ENCODE data around the gene AMN1. TPM values are rescaled to one million over a fixed set of nuclear protein-coding genes. Genes with fewer than 3 reads are reported as not detected.

Gene AMN1
- total RNA-seq, 1 donor from 2014 or later, result 9.3 TPM

DNA sequence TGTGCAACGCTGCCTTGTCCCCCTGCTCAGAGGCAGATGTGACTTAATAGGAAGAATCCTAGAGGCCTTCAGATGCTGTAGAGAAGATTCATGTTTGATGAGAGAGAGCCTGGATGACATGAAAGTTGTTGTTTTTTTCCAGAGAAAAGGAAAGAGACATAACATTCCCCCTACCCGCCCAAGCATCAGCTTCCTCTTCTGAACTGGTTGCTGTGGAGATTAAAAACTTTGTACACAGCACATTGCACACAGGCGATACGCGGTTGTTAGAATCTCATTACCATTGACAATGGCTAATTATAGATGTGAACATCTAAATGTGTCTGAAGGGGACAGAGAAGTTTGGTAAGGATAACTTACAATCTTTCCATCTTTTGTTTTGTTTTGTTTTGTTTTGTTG lies 82.9 kb downstream of the AMN1 start:
- Histone ChIP-seq H3K27me3 (ENCODE audit: control insufficient read depth, insufficient read depth, low read length) (no peaks in the 10 kb centered on the region), H3K4me3 (ENCODE audit: low read depth, low read length) (no peak overlapping the region), H3K36me3 (ENCODE audit: control insufficient read depth, insufficient read depth, low read length) (no peaks in the 10 kb centered on the region)
- TF ChIP-seq, protein P1, sequence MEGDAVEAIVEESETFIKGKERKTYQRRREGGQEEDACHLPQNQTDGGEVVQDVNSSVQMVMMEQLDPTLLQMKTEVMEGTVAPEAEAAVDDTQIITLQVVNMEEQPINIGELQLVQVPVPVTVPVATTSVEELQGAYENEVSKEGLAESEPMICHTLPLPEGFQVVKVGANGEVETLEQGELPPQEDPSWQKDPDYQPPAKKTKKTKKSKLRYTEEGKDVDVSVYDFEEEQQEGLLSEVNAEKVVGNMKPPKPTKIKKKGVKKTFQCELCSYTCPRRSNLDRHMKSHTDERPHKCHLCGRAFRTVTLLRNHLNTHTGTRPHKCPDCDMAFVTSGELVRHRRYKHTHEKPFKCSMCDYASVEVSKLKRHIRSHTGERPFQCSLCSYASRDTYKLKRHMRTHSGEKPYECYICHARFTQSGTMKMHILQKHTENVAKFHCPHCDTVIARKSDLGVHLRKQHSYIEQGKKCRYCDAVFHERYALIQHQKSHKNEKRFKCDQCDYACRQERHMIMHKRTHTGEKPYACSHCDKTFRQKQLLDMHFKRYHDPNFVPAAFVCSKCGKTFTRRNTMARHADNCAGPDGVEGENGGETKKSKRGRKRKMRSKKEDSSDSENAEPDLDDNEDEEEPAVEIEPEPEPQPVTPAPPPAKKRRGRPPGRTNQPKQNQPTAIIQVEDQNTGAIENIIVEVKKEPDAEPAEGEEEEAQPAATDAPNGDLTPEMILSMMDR (IDR thresholded peaks at IDR 0.05; ENCODE audit: insufficient read depth, low read length, poor library complexity, severe bottlenecking), result no peak
- no peak for DNase-seq (ENCODE audit: low read depth)

DNA sequence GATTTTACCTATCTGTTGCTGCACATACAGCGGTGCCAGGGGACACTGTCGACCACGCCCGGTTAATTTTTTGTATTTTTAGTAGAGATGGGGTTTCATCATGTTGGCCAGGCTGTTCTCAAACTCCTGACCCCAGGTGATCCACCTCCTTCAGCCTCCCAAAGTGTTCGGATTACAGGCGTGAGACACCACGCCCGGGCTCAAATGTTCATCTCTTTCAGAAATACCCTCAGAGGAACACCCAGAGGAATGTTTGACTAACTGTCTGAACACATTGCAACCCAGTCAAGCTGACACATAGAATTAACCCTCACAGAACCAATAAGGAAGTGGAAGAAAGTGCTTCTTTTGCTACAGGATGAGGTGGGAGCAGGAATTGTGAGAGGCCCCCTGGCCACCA lies 84.3 kb downstream of the AMN1 start:
- Histone ChIP-seq H3K36me3 (ENCODE audit: control insufficient read depth, insufficient read depth, low read length) (no peaks in the 10 kb centered on the region), H3K27me3 (ENCODE audit: control insufficient read depth, insufficient read depth, low read length) (no peaks in the 10 kb centered on the region), H3K4me3 (ENCODE audit: low read depth, low read length) (no peak overlapping the region)
- TF ChIP-seq, protein P1 (IDR thresholded peaks at IDR 0.05; ENCODE audit: insufficient read depth, low read length, poor library complexity, severe bottlenecking), result no peak
- DNase-seq (ENCODE audit: low read depth), result no peak

DNA sequence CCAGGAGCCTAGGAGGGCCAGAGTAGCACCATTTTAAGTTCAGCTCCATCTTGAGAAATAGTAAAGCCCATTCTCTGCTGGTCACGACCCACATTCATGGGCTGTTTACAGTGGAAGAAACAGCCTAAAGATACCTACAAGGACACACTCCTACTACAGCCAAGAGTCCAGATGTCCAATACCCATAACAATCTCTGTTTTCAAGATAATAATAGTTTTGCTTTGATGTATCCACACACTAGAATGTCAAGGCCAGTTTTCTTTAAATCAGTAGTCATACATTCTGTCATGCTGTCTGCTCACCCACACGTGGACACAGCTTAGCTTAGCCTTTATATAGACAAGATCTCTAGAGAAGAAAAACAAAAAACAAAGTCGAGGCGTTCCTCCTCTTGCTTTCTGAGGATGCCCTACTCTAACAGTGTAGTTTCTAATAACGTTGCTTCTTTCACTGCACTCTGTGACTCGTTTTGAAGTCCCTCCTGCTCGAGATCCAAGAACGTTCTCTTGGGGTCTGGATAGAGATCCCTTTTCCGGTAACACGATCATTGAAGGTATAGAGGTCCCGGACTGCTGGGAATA lies 87.2 kb downstream of the AMN1 start:
- TF ChIP-seq, protein P1 (IDR thresholded peaks at IDR 0.05; ENCODE audit: insufficient read depth, low read length, poor library complexity, severe bottlenecking), result no peak
- H3K36me3 ChIP-seq (ENCODE audit: control insufficient read depth, insufficient read depth, low read length), result no peaks in the 10 kb centered on the region
- no peak overlapping the region for H3K4me3 ChIP-seq (ENCODE audit: low read depth, low read length)
- no peak for DNase-seq (ENCODE audit: low read depth)
- no peaks in the 10 kb centered on the region for H3K27me3 ChIP-seq (ENCODE audit: control insufficient read depth, insufficient read depth, low read length)

DNA sequence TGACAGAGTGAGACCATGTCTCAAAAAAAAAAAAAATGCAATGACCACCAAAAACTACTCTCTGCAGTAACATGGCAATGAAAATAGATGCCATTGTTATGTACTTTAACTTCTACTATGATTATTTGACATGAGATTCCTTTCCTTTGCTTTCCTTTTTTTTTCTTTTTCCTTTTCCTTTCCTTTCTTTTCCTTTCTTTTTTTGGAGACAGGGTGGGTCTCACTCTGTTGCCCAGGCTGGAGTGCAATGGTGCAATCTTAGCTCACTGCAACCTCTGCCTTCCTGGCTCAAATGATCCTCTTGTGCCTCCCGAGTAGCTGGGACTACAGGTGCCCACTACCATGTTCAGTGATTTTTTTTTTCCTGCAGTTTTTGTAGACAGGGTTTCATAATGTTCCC lies 94.2 kb downstream of the AMN1 start:
- Histone ChIP-seq H3K36me3 (ENCODE audit: control insufficient read depth, insufficient read depth, low read length) (no peaks in the 10 kb centered on the region), H3K27me3 (ENCODE audit: control insufficient read depth, insufficient read depth, low read length) (no peaks in the 10 kb centered on the region), H3K4me3 (ENCODE audit: low read depth, low read length) (no peak overlapping the region)
- TF ChIP-seq, protein P1 (IDR thresholded peaks at IDR 0.05; ENCODE audit: insufficient read depth, low read length, poor library complexity, severe bottlenecking), result no peak
- DNase-seq (ENCODE audit: low read depth), result no peak

DNA sequence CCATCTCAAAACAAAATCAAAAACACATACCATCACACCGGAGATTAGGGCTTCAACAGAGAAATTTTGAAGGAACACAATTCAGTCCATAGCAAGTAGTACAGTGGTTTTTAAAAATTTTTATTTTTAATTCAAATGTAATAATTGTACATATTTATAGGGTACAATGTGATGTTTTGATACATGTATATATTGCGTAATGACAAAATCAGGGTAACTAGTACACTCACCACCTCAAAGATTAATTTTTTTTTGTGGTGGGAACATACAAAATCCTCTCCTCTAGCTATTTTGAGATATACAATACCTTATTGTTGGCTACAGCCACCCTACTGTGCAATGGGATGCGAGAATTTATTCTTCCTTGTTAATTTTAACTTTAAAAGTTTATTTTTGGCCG lies 95.4 kb downstream of the AMN1 start:
- H3K4me3 ChIP-seq (ENCODE audit: low read depth, low read length), result no peak overlapping the region
- no peak for DNase-seq (ENCODE audit: low read depth)
- H3K36me3 ChIP-seq (ENCODE audit: control insufficient read depth, insufficient read depth, low read length), result no peaks in the 10 kb centered on the region
- H3K27me3 ChIP-seq (ENCODE audit: control insufficient read depth, insufficient read depth, low read length), result no peaks in the 10 kb centered on the region
- TF ChIP-seq, protein P1 (IDR thresholded peaks at IDR 0.05; ENCODE audit: insufficient read depth, low read length, poor library complexity, severe bottlenecking), result no peak

DNA sequence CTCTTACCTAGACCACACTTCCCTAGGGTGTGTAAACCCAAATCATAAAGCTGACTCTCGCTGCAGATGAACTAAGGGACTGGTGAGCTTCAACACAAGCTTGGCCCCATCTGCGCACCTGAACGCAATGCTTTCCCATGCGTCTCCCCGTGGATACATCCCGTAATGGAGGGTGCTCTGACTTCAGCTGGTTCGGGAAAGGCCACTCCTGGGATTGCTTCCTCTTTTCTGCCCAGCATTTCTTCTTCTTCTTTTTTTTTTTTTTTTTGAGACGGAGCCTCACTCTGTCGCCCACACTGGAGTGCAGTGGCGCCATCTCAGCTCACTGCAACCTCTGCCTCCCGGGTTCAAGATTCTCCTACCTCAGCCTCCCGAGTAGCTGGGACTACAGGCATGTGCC lies 97.0 kb downstream of the AMN1 start:
- TF ChIP-seq, protein P1 (IDR thresholded peaks at IDR 0.05; ENCODE audit: insufficient read depth, low read length, poor library complexity, severe bottlenecking), result no peak
- no peak overlapping the region for H3K4me3 ChIP-seq (ENCODE audit: low read depth, low read length)
- DNase-seq (ENCODE audit: low read depth), result no peak

More for the DNA sequence above, 97.0 kb downstream of the AMN1 start:
- H3K27me3 ChIP-seq (ENCODE audit: control insufficient read depth, insufficient read depth, low read length), result no peaks in the 10 kb centered on the region
- no peaks in the 10 kb centered on the region for H3K36me3 ChIP-seq (ENCODE audit: control insufficient read depth, insufficient read depth, low read length)

Data from kidney epithelial cell (primary cell).